ENCODE measurements around the gene MRFAP1.
"Not testable (repeated sequence)": the region's sequence is repeated elsewhere in the genome, so short reads cannot be mapped to it uniquely, and the experiment has no call there.

The MRFAP1 gene

GRCh38 chr4:6668391-6668790 is 27.9 kb downstream of the MRFAP1 start:
- DNase-seq (ENCODE audit: low spot score), result no peak

GRCh38 chr4:6671648-6672047 is 31.2 kb downstream of the MRFAP1 start:
- DNase-seq (ENCODE audit: low spot score), result no peak

- no peak for DNase-seq (ENCODE audit: low spot score)
These were observed 31.6 kb downstream of the MRFAP1 start for GRCh38 chr4:6672131-6672530.

GRCh38 chr4:6672541-6673190 is 32.2 kb downstream of the MRFAP1 start:
- not testable (repeated sequence) for DNase-seq (ENCODE audit: low spot score)

GRCh38 chr4:6673191-6673659 is 32.7 kb downstream of the MRFAP1 start:
- DNase-seq (ENCODE audit: low spot score), result not testable (repeated sequence)

- peak; percentile 100 for DNase-seq (ENCODE audit: low spot score)
These were observed 33.4 kb downstream of the MRFAP1 start for GRCh38 chr4:6673660-6674499.

- DNase-seq (ENCODE audit: low spot score), result no peak
These were observed 34.1 kb downstream of the MRFAP1 start for GRCh38 chr4:6674500-6675149.

- no peak for DNase-seq (ENCODE audit: low spot score)
These were observed 36.5 kb downstream of the MRFAP1 start for GRCh38 chr4:6676722-6677558.

GRCh38 chr4:6680372-6681034 is 40.0 kb downstream of the MRFAP1 start:
- no peak for DNase-seq (ENCODE audit: low spot score)

- DNase-seq (ENCODE audit: low spot score), result no peak
These were observed 40.7 kb downstream of the MRFAP1 start for GRCh38 chr4:6681191-6681590.

GRCh38 chr4:6682862-6683590 is 42.5 kb downstream of the MRFAP1 start:
- no peak for DNase-seq (ENCODE audit: low spot score)

- no peak for DNase-seq (ENCODE audit: low spot score)
These were observed 44.2 kb downstream of the MRFAP1 start for GRCh38 chr4:6684656-6685055.

GRCh38 chr4:6686104-6686787 is 45.8 kb downstream of the MRFAP1 start:
- no peak for DNase-seq (ENCODE audit: low spot score)

GRCh38 chr4:6687947-6688878 is 47.7 kb downstream of the MRFAP1 start:
- DNase-seq (ENCODE audit: low spot score), result no peak

- no peak for DNase-seq (ENCODE audit: low spot score)
These were observed 48.5 kb downstream of the MRFAP1 start for GRCh38 chr4:6688879-6689505.

- DNase-seq (ENCODE audit: low spot score), result no peak
These were observed 49.0 kb downstream of the MRFAP1 start for GRCh38 chr4:6689506-6689960.
